ENCODE data around the gene TMEM45A. TPM values are rescaled to one million over a fixed set of nuclear protein-coding genes. Genes with fewer than 3 reads are reported as not detected.

Gene TMEM45A
- total RNA-seq, 4 donors from 2014 or later, result 3.5 to 7.0 (median 4.1) TPM

DNA sequence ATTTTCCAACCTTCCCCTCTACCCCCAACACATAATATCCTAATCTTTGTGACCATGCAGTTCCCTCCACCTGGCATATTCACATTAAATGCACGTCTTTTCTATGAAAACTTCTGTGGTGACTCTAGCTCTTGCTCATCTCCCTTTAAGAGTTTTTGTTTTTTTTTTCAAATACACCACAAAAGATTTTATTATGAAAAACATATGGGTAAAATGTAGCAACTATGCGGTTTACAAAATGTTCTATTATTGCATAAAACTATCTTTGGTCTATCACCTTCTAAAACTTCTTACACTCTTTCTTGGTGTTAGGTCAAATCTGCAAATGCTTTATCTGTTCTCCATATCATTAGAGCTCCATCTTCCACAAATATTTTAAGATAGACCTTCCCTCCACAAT, 78.4 kb downstream of the TMEM45A start:
- intact Hi-C loops (cut with DNase I; ENCODE audit: low total_unique reads), result no loop called here
- H3K4me1 ChIP-seq, result no peaks in the 10 kb centered on the region
- DNase-seq (no peak), ATAC-seq (no peak)
- no peaks in the 10 kb centered on the region for H3K9me3 ChIP-seq
- H3K27me3 ChIP-seq, result no peaks in the 10 kb centered on the region
- in situ Hi-C loops (cut with MboI; ENCODE audit: low sequenced_read_pairs in 4 of 4), result no loop called here
- H3K4me3 ChIP-seq, result no peak overlapping the region
- TF ChIP-seq CTCF (IDR thresholded peaks at IDR 0.05 in 4 of 5, conservative IDR thresholded peaks at IDR 0.05 in 1 of 5) (no peak), POLR2A (IDR thresholded peaks at IDR 0.05) (no peak)
- no peak overlapping the region for H3K27ac ChIP-seq
- no peaks in the 10 kb centered on the region for H3K36me3 ChIP-seq

DNA sequence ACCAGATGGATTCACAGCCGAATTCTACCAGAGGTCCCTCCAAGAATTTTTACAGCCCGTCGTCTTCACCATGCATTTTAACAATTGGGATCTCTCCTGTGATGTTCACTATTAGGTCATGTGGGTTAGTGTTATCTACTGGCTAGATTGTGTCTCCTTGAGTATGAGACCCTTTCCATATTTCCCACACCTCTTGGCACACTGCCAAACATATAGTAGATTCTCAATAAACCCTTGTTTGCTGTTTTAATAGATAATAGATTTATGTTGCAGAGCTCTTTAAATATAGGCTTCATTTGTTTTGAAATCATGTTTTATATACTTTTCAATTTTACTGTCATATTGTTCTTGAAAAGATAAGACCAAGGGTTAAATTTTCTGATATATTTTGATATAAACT, 82.1 kb downstream of the TMEM45A start:
- Histone ChIP-seq H3K36me3 (no peaks in the 10 kb centered on the region), H3K9me3 (no peaks in the 10 kb centered on the region), H3K4me1 (no peaks in the 10 kb centered on the region), H3K27me3 (no peaks in the 10 kb centered on the region), H3K27ac (no peak overlapping the region), H3K4me3 (no peak overlapping the region)
- ATAC-seq (no peak), DNase-seq (no peak)
- intact Hi-C loops (cut with DNase I; ENCODE audit: low total_unique reads), result no loop called here
- in situ Hi-C loops (cut with MboI; ENCODE audit: low sequenced_read_pairs in 4 of 4), result no loop called here
- TF ChIP-seq POLR2A (IDR thresholded peaks at IDR 0.05) (no peak), CTCF (IDR thresholded peaks at IDR 0.05 in 4 of 5, conservative IDR thresholded peaks at IDR 0.05 in 1 of 5) (no peak)

DNA sequence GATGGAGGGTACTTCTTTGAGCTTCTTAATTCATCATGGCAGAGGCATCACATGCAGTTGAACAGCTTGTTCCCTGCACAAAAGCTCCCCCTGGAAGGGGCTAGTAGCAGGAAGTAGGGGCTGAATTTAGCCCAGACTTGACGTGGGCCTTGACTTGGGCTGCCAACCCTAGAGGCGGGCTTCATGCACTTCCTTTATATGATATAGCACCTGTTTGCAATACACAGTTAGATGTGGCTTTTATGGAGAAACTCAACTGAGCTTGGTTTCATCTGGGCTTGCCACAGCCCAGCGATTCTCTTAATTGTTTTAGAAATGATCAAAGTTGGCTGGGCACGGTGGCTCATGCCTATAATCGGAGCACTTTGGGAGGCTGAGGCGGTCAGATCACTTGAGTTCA, 83.3 kb downstream of the TMEM45A start:
- TF ChIP-seq CTCF (IDR thresholded peaks at IDR 0.05 in 4 of 5, conservative IDR thresholded peaks at IDR 0.05 in 1 of 5), result no peak
- no peak for TF ChIP-seq POLR2A (IDR thresholded peaks at IDR 0.05)
- DNase-seq, result no peak
- Histone ChIP-seq H3K9me3 (no peaks in the 10 kb centered on the region), H3K4me1 (no peaks in the 10 kb centered on the region), H3K27me3 (no peaks in the 10 kb centered on the region), H3K36me3 (no peaks in the 10 kb centered on the region), H3K27ac (no peak overlapping the region), H3K4me3 (no peak overlapping the region)
- in situ Hi-C loops (cut with MboI; ENCODE audit: low sequenced_read_pairs in 4 of 4), result loop anchor here (25.0 kb wide), 2 partner anchors 238 to 263 kb away; partner anchors contain the start of gene NIT2 (in 1 of the 4)
- ATAC-seq, result no peak
- intact Hi-C loops (cut with DNase I; ENCODE audit: low total_unique reads), result no loop called here

DNA sequence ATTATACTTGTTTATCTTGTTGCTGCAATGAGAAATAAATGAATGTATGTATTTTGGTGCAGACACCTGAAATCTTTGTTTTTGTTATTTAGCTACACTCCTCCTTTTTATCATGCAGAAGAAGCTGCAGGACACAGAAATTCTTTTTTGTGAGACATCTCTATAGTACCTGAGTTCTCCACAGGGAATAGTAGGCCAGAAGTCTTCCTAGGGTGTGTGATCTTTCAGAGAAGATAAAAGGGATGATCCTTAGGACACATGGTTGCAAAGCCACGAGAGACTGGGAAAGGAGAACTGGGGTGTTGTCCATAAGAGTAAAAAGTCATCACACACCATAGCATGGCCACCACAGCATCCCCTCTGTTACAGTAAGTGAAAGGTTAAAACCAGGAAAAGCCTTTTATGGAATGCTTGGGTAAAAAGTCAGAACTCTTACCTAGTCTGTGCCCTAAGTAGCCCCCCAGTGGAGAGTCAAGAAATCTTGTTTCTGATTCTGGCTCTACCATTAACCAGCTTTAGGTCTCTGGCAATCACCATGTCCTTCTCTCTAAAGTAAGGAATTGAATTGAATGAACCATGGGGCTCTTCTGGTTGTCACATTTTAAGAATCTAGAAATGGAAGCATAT, 85.1 kb downstream of the TMEM45A start:
- no peak overlapping the region for H3K27ac ChIP-seq
- in situ Hi-C loops (cut with MboI; ENCODE audit: low sequenced_read_pairs in 4 of 4) (loop anchor here (25.0 kb wide), 2 partner anchors 240 to 265 kb away; partner anchors contain the start of gene NIT2 (in 1 of the 4)), intact Hi-C loops (cut with DNase I; ENCODE audit: low total_unique reads) (no loop called here)
- DNase-seq (no peak), ATAC-seq (no peak)
- TF ChIP-seq POLR2A (IDR thresholded peaks at IDR 0.05), result no peak
- TF ChIP-seq CTCF (IDR thresholded peaks at IDR 0.05 in 4 of 5, conservative IDR thresholded peaks at IDR 0.05 in 1 of 5), result no peak
- H3K36me3 ChIP-seq, result no peaks in the 10 kb centered on the region
- no peaks in the 10 kb centered on the region for H3K27me3 ChIP-seq
- H3K9me3 ChIP-seq, result no peaks in the 10 kb centered on the region
- no peaks in the 10 kb centered on the region for H3K4me1 ChIP-seq
- H3K4me3 ChIP-seq, result no peak overlapping the region

GRCh38 chr3:100578646-100579045, 86.2 kb downstream of the TMEM45A start:
- Histone ChIP-seq H3K4me3 (no peak overlapping the region), H3K27ac (no peak overlapping the region), H3K9me3 (no peaks in the 10 kb centered on the region), H3K4me1 (no peaks in the 10 kb centered on the region), H3K27me3 (no peaks in the 10 kb centered on the region), H3K36me3 (no peaks in the 10 kb centered on the region)
- in situ Hi-C loops (cut with MboI; ENCODE audit: low sequenced_read_pairs in 4 of 4), result loop anchor here (25.0 kb wide), 2 partner anchors 241 to 266 kb away; partner anchors contain the start of gene NIT2 (in 1 of the 4)
- no peak for TF ChIP-seq POLR2A (IDR thresholded peaks at IDR 0.05)
- TF ChIP-seq CTCF (IDR thresholded peaks at IDR 0.05 in 4 of 5, conservative IDR thresholded peaks at IDR 0.05 in 1 of 5), result no peak
- ATAC-seq (no peak), DNase-seq (no peak)
- intact Hi-C loops (cut with DNase I; ENCODE audit: low total_unique reads), result no loop called here
